GM12872 (cell line): ENCODE measurements around the gene MAPKAPK3.

Source experiments
- TF ChIP-seq, protein P1 (sequence below): IDR thresholded peaks from 3 replicates; pipeline ENCODE4 v1.5.1; 2011; ENCODE audit warnings: low read depth, mild to moderate bottlenecking, low read length, moderate library complexity; ENCODE audit not compliant: insufficient read depth

The MAPKAPK3 gene

DNA sequence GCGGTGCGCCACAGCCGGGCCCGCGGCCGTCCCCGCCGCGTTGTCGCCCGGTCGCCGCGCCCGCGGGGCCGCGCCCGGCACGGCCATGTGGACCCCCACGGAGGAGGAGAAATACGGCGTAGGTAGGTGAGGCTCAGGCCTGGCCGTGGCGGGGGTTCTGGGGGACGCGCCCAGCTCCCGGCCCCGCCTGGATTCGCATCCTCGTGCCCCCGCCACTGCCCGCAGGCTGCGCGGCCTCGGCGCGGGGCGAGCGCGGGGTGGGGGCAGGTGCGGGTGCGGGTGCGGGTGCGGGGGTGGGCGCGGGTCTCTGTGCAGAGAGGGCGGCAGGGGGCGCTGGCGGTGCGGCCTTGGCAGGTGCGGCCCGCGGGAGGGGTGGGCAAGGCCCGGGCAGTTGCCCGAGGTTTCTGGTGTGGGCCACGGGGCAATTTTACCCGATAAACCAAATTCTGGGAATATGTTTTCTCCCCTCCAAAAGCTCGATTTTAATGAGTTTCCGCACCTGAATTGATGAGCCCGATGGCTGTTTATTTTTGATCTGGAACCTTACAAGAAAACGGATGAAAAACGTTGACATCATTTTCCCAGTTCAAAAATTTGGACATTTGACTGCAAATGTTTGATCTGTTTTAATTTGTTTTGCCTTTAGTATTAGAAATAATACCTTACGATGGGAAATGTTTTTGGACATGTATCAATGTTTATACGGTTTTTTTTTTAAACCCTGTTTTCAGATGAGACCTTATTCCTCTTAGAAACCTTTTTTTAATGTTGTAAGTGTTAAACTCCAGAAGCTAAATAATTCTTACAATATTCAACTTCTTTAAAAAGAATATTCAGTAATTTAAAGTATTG lies 58.5 kb downstream of the MAPKAPK3 start:
- TF ChIP-seq, protein P1, sequence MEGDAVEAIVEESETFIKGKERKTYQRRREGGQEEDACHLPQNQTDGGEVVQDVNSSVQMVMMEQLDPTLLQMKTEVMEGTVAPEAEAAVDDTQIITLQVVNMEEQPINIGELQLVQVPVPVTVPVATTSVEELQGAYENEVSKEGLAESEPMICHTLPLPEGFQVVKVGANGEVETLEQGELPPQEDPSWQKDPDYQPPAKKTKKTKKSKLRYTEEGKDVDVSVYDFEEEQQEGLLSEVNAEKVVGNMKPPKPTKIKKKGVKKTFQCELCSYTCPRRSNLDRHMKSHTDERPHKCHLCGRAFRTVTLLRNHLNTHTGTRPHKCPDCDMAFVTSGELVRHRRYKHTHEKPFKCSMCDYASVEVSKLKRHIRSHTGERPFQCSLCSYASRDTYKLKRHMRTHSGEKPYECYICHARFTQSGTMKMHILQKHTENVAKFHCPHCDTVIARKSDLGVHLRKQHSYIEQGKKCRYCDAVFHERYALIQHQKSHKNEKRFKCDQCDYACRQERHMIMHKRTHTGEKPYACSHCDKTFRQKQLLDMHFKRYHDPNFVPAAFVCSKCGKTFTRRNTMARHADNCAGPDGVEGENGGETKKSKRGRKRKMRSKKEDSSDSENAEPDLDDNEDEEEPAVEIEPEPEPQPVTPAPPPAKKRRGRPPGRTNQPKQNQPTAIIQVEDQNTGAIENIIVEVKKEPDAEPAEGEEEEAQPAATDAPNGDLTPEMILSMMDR, result peak; percentile 39; the same call in 1 of the 3 replicates

DNA sequence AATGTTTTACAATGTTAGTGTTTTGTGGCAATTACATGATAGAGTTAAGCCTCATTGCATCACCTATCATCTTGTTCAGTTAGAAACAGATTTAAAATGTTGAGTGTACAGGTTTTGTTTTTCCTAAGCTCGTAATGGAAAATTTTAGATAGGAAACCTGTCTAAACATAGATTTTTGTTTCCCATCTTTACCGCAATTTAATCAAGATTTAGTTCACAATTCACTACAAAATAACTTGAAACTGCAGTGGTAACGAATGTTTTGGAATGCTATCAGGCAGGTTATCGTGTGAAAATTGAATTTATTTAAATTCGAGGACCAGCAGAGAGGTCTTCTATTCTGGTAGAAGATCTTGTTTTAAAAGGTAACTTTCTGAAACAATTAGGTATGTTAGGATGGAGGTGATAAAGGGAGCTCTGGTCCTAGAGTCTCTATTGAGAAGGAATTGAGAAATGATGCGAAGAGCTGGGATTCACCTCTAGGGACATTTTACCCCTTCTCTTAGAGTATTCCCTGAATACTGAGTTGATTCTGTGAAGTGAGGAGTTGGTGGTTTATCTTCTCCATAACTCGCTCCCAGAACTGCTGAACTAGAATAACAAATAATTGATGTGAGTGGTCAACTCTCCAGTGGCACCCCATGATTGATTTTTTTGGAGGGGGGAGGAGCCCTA lies 59.2 kb downstream of the MAPKAPK3 start:
- TF ChIP-seq, protein P1, result no peak

DNA sequence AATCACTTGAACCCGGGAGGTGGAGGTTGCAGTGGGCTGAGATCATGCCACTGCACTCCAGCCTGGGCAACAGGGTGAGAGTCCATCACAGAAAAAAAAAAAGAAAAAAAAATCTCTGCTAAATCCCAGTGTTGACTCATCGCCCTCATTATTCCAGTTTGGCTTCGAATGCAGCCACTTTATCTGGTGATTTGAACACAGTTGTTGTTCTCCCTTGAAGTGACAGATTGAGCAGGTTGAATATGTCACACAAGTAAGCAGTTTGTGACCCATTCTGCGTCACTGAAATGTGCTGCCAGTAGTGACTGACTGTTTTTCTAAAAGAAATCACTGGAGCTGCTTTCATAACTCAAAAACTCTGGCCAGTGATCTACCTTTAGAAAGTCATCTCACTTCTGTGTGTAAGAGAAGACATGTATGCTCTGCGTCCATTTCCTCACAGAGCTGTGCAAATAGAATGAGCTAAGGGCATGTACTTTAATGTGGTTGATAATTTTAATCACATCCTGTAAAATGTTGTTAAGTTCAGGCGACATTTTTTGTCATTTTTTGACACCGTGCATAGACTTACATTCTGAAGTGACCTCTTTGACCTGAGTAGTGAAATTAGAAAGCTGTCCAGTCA lies 70.3 kb downstream of the MAPKAPK3 start:
- TF ChIP-seq, protein P1, result no peak

DNA sequence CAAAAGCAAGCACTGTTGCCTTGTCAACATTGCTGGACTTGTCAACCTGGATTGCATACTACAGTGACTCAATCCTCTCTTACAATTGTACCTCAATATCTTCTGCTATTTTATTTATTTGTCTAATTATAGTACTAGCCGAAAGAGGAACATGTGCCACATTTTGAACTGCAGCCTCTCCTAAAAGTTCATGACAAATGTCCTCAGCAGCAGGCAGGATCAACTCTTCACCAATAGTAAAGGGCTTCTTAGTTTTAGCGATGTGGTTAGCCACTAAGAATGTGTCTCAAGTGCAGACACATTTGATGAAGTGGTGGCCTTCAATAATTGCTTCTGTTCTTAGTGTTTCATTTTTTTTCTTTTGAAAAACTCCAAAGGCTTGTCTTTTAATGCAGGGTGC lies 71.0 kb downstream of the MAPKAPK3 start:
- TF ChIP-seq, protein P1, result no peak

DNA sequence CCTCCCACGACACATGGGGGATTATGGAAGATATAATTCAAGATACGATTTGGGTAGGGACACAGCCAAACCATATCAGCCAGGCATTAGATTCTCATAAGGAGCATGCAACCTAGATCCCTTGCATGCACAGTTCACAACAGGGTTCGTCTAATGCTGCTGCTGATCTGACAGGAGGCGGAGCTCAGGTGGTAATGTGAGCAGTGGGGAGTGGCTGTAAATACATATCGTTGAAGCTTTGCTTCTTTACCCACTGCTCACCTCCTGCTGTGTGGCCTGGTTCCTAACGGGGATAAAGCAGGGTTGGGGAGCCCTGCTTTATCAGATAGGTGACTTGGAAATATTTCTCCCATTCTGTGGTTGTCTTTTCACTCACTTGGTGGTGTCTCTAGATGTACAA lies 72.6 kb downstream of the MAPKAPK3 start:
- TF ChIP-seq, protein P1, result no peak

DNA sequence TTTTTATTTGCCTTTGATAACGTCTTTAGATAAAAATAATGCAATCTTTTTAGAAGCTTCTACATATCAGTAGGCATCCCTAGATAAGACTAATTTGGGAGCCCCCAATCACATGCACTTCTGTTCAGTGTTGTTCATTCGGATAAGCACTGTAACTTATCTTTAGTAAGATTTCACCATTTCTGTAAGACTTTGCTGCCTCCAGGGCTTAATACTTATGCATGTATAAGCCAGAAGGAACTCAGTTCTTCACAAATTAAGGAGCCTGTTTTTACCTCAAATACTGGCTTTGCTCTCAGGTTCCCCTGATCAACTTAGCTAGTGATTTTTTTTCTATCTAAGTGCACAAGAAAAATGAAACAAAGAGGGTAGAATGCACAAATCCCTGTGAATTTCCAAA lies 78.1 kb downstream of the MAPKAPK3 start:
- TF ChIP-seq, protein P1, result no peak

DNA sequence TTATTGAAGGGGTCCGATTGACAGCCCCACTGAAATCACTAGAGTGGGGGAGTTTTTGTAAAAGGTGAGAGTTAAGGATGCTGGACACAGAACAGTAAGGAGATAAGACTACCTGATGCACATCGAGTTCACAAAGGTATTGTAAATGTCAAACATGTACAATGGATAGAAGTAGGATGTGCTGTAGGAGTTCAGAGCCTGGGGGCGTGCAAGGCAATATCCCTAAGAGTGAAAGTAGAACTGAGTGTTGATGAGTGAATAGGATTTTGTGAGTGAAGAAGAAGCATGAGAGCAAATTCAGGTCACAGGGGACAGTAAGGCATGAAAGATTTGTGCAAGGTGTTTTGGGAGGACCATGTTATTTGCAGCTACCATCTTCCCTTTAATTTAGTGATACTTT lies 79.3 kb downstream of the MAPKAPK3 start:
- TF ChIP-seq, protein P1, result no peak
